Thymus (tissue), 11 donors: ENCODE results near the gene JARID2. TPM values are rescaled to one million over a fixed set of nuclear protein-coding genes. Genes with fewer than 3 reads are reported as not detected.

Experiments used
- DNase-seq, 9 donors: peaks; one replicate each; pipeline ENCODE4 v3.0.0-alpha.2; 2013; ENCODE audit warnings: low spot score in 9 of 9, low read depth in 6 of 9, missing footprints in 1 of 9
- H3K27ac ChIP-seq, 2 donors: one replicate each; pipeline ENCODE4 v1.5.1; 2013; ENCODE audit warnings: control low read depth in 1 of 2, low read depth in 1 of 2, low read length in 1 of 2, mild to moderate bottlenecking in 1 of 2, moderate library complexity in 1 of 2
- H3K27me3 ChIP-seq, 2 donors: one replicate each; pipeline ENCODE4 v1.5.1; 2013; ENCODE audit warnings: low read length in 1 of 2; ENCODE audit not compliant: control insufficient read depth in 2 of 2, insufficient read depth in 1 of 2
- H3K36me3 ChIP-seq, 2 donors: one replicate each; pipeline ENCODE4 v1.5.1; 2013; ENCODE audit warnings: low read length in 1 of 2, mild to moderate bottlenecking in 1 of 2, moderate library complexity in 1 of 2; ENCODE audit not compliant: control insufficient read depth in 2 of 2, insufficient read depth in 2 of 2
- H3K4me1 ChIP-seq, 2 donors: one replicate each; pipeline ENCODE4 v1.5.1; 2013; ENCODE audit warnings: low read length in 2 of 2; ENCODE audit not compliant: control insufficient read depth in 2 of 2, insufficient read depth in 2 of 2
- H3K4me3 ChIP-seq, 2 donors: one replicate each; pipeline ENCODE4 v1.5.1; 2013; ENCODE audit warnings: low read length in 2 of 2, control low read depth in 1 of 2, mild to moderate bottlenecking in 1 of 2
- H3K9me3 ChIP-seq, 2 donors: one replicate each; pipeline ENCODE4 v1.5.1; 2013; ENCODE audit warnings: low read length in 1 of 2, mild to moderate bottlenecking in 1 of 2; ENCODE audit not compliant: control insufficient read depth in 2 of 2, insufficient read depth in 1 of 2
- WGBS: extraction: QIAGEN DNeasy Blood & Tissue Kit; methylation state at CpG from one replicate; pipeline ENCODE4 v1.1.7; 2013; 5-methylcytosine and 5-hydroxymethylcytosine counted together
- polyA plus RNA-seq: library from polyadenylated mRNA; stranded (reverse); fragments of 200-250 nt; gene quantifications from one replicate; pipeline ENCODE4 v1.2.3, GENCODE V29; 2013
- total RNA-seq: library from RNA; stranded (reverse); fragments of 120-200 nt; gene quantifications from one replicate; pipeline ENCODE4 v1.2.4, GENCODE V29; 2013
- donor health status: healthy.

JARID2 gene
- total and polyA plus RNA-seq, 2 donors, result 15.8 to 20.9 TPM

DNA sequence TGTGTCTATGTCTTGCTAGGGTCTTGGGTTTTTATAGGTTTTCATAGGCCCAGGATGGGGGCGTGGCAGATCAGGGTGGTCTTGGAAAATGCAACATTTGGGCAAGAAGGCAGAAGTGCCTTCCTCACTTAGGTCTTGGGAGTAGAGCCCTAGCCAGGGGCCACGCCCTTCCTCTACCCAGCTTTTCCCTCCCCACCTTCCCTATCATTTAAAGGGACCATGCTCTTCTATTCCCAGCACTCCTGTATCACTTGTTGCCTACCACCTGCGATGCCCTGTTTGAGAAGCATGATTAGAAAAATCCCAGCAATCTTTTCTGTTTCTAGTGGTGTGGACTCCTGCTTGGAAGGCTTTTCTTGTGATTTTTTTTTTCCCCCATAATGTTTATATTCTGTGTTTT, 190.6 kb downstream of the JARID2 start:
- DNase-seq, result no peak
- Histone ChIP-seq H3K36me3 (peaks cover 0 to 3% of the 10 kb centered on the region in 2 donors), H3K4me1 (peaks cover 16 to 50% of the 10 kb centered on the region in 2 donors), H3K27ac (no peak overlapping the region), H3K27me3 (no peaks in the 10 kb centered on the region), H3K9me3 (no peaks in the 10 kb centered on the region), H3K4me3 (no peak overlapping the region)
- 97% methylated on average over 3 of the region's 3 CpGs for WGBS

GRCh38 chr6:15437090-15437635, 191.3 kb downstream of the JARID2 start:
- H3K9me3 ChIP-seq, result no peaks in the 10 kb centered on the region
- no peaks in the 10 kb centered on the region for H3K27me3 ChIP-seq
- H3K4me1 ChIP-seq, result peaks cover 15 to 46% of the 10 kb centered on the region in 2 donors
- H3K36me3 ChIP-seq, result peaks cover 0 to 3% of the 10 kb centered on the region in 2 donors
- H3K4me3 ChIP-seq, result no peak overlapping the region
- WGBS, result 73% methylated on average over 3 of the region's 3 CpGs
- DNase-seq, result no peak
- no peak overlapping the region for H3K27ac ChIP-seq

DNA sequence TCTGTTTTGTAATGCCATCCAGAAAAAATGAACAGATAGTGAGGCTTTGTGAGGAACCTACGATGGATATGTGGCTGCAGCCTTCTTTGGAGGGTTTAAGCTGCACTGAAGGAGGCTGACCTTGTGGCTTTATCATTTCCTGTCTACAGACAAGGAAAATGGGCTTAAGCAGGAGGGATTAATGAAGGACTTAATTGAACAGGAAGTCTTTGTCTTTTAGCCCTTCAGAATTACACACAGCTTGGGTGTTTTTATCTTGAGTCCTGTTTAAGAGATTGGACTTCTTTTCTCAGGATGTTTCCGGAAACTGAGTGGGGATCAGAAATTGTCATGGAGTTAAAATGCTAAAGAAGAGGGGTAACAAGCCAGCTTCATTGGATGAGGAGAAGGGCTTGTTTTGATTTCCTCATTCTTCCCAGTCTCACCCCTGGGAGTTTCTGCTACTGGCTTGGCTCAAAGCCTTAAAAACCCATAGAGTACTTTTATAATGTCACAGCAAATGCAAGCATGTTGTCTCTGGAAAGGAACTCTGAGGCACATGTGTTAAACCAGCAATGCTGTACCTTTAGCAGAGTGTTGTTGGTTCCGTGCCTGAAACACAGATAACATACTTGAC, 193.6 kb downstream of the JARID2 start:
- Histone ChIP-seq H3K27ac (no peak overlapping the region), H3K27me3 (no peaks in the 10 kb centered on the region), H3K36me3 (peaks cover 0 to 12% of the 10 kb centered on the region in 2 donors), H3K9me3 (no peaks in the 10 kb centered on the region), H3K4me3 (no peak overlapping the region), H3K4me1 (peaks cover 0 to 33% of the 10 kb centered on the region in 2 donors)
- DNase-seq, result no peak
- WGBS, result 70% methylated on average over 3 of the region's 3 CpGs

GRCh38 chr6:15440040-15440439, 194.2 kb downstream of the JARID2 start:
- Histone ChIP-seq H3K27ac (no peak overlapping the region), H3K36me3 (peaks cover 0 to 12% of the 10 kb centered on the region in 2 donors), H3K4me1 (peaks cover 0 to 33% of the 10 kb centered on the region in 2 donors), H3K4me3 (no peak overlapping the region), H3K27me3 (no peaks in the 10 kb centered on the region), H3K9me3 (no peaks in the 10 kb centered on the region)
- DNase-seq, result no peak
- WGBS, result 82% methylated on average over 9 of the region's 9 CpGs

- Histone ChIP-seq H3K4me1 (peaks cover 0 to 33% of the 10 kb centered on the region in 2 donors), H3K9me3 (no peaks in the 10 kb centered on the region), H3K36me3 (peaks cover 0 to 13% of the 10 kb centered on the region in 2 donors), H3K4me3 (no peak overlapping the region), H3K27me3 (no peaks in the 10 kb centered on the region), H3K27ac (no peak overlapping the region)
- DNase-seq, result peak in 6 of 9 donors; percentile 38 to 78 (median 52)
- 77% methylated on average over 7 of the region's 7 CpGs for WGBS
Measured at GRCh38 chr6:15441215-15441868, 195.5 kb downstream of the JARID2 start.

DNA sequence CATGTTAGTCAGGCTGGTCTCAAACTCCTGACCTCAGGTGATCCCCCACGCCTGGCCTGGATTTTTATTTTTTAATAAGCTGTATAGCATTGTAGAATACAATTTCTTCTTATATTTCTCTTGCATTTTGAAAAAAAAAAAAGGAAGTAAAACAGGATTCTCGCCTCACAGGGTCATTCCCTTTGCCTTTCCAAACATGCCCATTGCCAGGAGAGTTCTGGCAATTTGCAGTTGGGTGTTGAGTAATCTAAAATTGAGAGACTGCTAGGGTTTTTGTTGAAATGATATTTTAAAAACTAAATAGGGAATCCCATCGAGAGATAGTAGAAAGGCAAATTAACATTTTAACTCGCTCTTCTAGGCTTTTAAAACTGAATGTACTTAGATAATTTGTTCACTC, 196.1 kb downstream of the JARID2 start:
- Histone ChIP-seq H3K27me3 (no peaks in the 10 kb centered on the region), H3K4me1 (peaks cover 0 to 31% of the 10 kb centered on the region in 2 donors), H3K36me3 (peaks cover 0 to 14% of the 10 kb centered on the region in 2 donors), H3K9me3 (no peaks in the 10 kb centered on the region), H3K4me3 (no peak overlapping the region), H3K27ac (no peak overlapping the region)
- no peak for DNase-seq
- 95% methylated on average over 4 of the region's 4 CpGs for WGBS

GRCh38 chr6:15442467-15442866, 196.6 kb downstream of the JARID2 start:
- Histone ChIP-seq H3K36me3 (peaks cover 0 to 14% of the 10 kb centered on the region in 2 donors), H3K27me3 (no peaks in the 10 kb centered on the region), H3K27ac (no peak overlapping the region), H3K9me3 (no peaks in the 10 kb centered on the region), H3K4me1 (peaks cover 0 to 28% of the 10 kb centered on the region in 2 donors), H3K4me3 (no peak overlapping the region)
- 94% methylated on average over 6 of the region's 6 CpGs for WGBS
- DNase-seq, result no peak

DNA sequence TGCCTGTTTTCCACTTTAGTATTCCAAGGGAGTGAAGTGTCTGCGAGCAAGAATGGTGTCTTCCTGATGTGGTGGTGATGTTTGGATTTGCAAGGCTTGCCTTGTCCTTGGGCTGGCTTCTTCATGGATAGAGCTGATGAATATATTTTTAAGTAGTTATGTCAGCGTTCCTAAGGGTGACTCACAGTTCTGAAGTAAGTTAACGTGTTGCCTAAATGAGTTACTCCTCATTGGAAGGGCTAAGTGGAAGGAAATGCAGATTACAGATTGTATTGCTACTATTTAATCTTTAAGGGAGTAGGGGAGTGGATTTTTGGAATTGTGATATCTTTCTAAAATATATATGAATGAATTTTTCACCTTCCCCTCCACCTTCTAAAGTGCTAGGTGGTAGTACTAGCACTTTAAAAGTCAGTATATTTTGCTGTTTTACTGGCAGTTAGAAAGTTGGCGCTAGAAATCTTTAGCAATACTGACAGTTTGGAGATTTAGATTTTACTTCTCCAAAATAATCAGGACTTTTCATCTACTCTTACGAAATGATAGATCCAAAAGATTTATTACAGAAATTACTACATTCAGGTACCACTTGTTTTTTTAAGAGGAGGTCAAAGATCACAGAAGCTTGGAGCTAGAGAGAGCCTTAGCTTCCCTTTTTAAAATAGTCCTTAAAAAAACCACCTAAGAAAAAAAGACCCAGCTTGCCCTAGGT, 197.4 kb downstream of the JARID2 start:
- H3K4me1 ChIP-seq, result peaks cover 2 to 28% of the 10 kb centered on the region in 2 donors
- H3K27me3 ChIP-seq, result no peaks in the 10 kb centered on the region
- H3K4me3 ChIP-seq, result no peak overlapping the region
- H3K27ac ChIP-seq, result no peak overlapping the region
- 94% methylated on average over 5 of the region's 5 CpGs for WGBS
- DNase-seq, result no peak
- H3K9me3 ChIP-seq, result no peaks in the 10 kb centered on the region
- peaks cover 0 to 11% of the 10 kb centered on the region in 2 donors for H3K36me3 ChIP-seq
